HTR-8/SVneo (cell line): ENCODE data around the gene ASCC3.
"Not testable (repeated sequence)": the region's sequence is repeated elsewhere in the genome, so short reads cannot be mapped to it uniquely, and the experiment has no call there.

ENCODE experiments used
- DNase-seq: peaks from one replicate; pipeline ENCODE4 v3.0.0; 2011; ENCODE audit warnings: low spot score, mixed read lengths; ENCODE audit not compliant: insufficient read length
- FAIRE-seq: peaks from 2 replicates; lab custom pipeline; 2011; peaks lifted over from hg19 to GRCh38; lab: Jason Lieb, UNC

ASCC3 gene

GRCh38 chr6:100818066-100818465 is 63.1 kb downstream of the ASCC3 start:
- DNase-seq (no peak), FAIRE-seq (no peak)

GRCh38 chr6:100810015-100810414 is 71.1 kb downstream of the ASCC3 start:
- FAIRE-seq (no peak), DNase-seq (no peak)

DNA sequence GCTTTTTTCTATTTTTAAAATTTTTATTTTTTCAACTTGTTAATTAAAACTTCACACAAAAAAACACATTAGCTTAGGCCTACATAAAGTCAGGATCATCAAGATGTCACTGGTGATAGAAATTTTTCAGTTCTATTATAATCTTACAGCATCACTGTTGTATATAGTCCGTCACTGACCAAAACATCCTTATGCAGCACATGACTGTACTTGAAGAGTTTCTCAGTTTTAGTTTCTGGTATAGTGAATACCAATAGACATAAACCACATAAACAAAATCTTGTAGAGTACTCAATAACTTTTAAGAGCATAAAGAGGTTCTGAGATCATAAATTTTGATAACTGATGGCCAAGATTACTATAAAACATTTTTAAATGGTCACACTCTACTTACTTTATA is 71.8 kb downstream of the ASCC3 start:
- FAIRE-seq (no peak), DNase-seq (no peak)

DNA sequence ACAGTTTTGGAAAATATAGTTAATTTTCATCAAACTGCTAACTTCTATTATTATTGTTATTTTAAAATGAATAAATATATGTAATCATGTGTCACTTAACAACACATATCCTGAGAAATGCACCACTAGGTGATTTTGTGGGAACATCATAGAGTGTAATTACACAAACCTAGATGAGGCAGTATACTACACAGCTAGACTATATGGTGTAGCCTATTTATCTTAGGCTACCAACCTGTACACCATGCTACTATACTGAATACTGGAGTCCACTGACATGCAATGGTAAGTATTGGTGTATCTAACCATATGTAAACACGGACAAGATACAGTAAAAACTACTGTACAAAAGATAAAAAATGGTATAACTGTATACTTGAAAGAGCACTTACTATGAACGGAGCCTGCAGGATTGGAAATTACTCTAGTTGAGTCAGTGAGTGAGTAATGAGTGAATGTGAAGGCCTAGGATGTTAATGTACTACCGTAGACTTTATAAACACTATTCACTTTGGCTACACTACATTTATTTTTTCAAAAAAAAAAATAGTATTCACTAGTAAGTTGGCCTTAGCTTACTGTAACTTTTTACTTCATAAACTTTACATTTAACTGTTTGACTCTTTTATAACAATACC is 72.4 kb downstream of the ASCC3 start:
- FAIRE-seq (no peak), DNase-seq (no peak)

GRCh38 chr6:100806296-100806695 is 74.8 kb downstream of the ASCC3 start:
- FAIRE-seq: no peak
- no peak for DNase-seq

DNA sequence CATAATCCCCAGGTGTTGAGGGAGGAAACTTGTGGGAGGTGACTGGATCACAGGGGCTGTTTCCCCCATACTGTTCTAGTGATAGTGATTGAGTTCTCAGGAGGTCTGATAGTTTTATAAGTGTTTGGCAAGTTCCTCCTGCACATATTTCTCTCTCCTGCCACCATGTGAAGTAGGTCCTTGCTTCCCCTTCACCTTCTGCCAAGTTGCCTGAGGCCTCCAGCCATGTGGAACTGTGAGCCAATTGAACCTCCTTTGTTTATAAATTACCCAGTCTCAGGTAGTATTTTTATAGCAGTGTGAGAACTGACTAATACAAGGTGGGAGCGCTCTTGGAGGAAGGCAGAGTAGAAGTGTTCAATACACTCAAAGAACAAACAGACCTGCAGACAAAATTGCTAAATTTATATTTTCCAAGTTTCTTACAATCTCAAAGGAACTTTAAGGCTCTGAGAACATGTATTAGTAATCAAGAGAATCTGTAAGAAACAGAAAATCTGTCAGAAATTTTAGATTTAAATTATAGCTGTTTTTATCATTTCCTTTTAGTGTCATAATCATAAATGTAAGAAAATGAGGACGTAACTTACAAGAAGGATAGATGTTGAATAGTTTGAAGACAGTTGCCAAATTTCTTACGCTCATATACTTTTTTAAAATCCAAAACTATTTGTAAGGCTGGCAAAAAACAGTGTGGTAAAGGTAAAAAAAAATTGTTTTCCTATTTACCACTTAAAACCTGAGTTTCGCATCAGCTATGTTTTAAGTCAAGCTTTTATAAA is 77.7 kb downstream of the ASCC3 start:
- no peak for DNase-seq
- no peak for FAIRE-seq

DNA sequence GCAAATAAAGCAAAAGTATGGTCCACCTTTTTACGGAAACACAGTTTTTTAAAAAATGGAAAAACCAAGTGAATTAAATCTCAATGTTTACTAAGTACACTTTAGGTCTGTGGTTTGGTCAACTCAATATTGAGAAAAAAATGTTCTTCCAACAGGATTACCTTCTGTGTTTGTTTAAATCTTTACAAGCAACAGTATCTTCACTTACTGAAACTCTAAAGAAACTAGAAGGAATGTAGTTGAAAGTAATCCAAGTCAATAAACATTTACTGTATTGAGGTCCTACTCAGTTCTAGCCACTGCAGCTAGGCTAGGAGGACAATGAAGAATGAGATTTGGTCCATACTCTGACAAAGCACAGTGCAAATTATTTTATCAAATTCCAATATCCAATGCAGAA is 80.1 kb downstream of the ASCC3 start:
- no peak for FAIRE-seq
- DNase-seq: no peak

DNA sequence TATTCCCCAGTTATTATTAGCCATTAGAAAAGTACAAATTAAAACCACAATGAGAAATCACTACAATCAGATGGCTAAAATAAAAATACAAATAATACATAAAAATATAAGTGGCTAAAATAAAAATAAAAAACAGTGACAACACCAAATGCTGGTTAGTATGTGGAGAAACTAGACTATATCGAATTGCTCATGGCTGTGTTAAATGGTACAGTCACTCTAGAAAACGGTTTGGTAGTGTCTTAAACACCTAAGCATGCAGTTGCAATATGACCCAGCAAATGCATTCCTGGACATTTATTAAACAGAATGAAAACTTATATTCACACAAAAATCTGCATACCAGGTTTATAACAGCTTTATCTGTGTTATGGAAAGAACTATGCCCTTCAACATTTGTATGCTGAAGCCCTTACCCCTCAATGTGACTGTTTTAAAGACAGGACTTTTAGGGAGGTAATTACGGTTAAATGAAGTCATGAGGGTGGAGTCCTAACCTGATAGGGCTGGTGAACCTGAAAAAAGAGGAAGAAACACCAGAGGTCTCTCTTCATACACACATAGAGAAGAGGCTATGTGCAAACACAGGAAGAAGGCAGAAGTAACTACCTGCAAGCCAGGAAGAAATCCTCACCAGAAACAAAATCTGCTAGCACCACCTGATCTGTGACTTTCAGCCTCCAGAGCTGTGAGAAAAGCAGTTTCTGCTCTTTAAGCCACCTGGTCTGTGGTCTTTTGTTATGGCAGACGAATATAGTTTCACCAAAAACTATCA is 84.9 kb downstream of the ASCC3 start:
- no peak for FAIRE-seq

DNA sequence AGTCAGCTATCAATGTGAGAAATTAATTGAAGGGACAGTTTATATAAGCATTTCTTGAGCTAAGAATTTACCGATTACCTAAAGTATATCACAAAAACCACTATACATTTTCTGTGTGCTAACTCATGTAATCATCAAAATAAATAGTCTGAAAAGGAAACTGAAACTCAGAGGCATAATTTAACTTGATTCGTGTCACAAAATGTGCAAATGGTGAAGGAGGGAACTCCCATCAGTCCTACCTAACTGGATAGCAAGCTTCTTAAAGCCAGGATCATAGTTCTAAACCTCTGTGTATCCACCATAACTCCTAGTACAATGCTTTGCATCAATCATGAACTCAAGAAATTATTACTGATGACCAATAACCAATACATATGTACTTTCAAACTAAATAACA is 91.0 kb downstream of the ASCC3 start:
- no peak for DNase-seq
- FAIRE-seq: no peak

More for the DNA sequence above, 84.9 kb downstream of the ASCC3 start:
- DNase-seq: no peak

GRCh38 chr6:100785982-100786381 is 95.1 kb downstream of the ASCC3 start:
- DNase-seq (no peak), FAIRE-seq (no peak)

DNA sequence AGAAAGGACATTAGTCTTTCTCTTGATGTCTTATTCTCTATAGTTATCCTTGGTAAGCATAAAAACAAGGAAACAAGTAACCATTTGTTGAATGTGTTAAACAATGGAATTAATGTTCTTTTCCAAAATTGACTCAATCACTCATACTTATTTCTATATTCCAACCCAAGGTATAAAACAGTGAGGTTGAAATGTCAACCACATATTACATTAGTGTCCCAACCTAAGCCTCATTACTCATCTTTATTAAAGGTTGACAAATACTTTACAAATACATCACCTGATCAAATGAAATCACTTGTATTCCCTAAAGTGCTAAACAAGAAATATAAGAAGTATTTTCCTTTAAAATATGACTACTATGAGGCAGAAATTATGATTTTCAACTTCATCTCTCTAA is 100.5 kb downstream of the ASCC3 start:
- no peak for FAIRE-seq
- no peak for DNase-seq

GRCh38 chr6:100775667-100776066 is 105.5 kb downstream of the ASCC3 start:
- no peak for FAIRE-seq
- DNase-seq: no peak

GRCh38 chr6:100774681-100775080 is 106.4 kb downstream of the ASCC3 start:
- no peak for FAIRE-seq
- DNase-seq: no peak

DNA sequence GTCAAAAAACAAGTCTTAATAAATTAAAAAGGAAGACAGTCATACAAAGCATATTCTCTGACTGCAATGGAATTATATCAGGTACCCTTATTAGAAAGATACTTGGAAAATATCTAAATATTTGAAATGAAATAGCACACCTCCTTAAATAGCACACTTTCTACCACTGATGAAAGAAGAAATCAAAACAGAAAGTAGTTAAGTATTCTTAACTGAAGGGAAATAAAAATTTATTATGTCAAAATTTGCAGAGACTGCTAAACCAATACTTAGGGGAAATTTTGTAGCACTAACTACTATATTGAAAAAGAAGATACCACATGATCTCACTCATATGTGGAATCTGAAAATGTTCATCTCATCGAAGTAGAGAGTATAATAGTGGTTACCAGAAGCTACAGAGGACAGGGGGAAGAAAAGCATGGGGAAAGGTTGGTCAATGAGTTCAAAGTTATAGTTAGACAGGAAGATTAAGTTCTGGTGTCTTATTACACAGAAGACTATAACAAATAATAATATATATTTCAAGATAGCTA is 112.2 kb downstream of the ASCC3 start:
- no peak for FAIRE-seq
- DNase-seq: no peak

GRCh38 chr6:100763617-100764241 is 117.4 kb downstream of the ASCC3 start:
- FAIRE-seq: no peak
- no peak for DNase-seq

DNA sequence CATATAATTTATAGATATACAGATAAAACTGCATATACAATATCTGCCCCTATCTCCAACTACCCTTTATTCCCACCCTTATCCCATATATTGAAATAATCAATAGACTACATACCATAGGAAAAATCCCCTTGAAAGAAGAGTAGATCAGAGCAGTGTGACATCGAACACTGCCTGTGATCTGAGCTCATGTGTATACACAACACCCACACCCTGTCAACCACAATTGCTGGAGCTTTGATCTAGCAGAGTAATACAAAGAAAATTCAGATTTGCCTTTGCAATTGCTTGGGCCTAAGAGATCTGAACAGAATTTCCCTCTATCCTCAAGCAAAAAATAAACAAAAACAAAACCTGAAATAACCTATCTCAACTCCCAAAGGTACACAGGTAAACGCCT is 119.3 kb downstream of the ASCC3 start:
- DNase-seq (no peak), FAIRE-seq (no peak)

GRCh38 chr6:100758386-100758785 is 122.7 kb downstream of the ASCC3 start:
- FAIRE-seq, DNase-seq: not testable (repeated sequence)

DNA sequence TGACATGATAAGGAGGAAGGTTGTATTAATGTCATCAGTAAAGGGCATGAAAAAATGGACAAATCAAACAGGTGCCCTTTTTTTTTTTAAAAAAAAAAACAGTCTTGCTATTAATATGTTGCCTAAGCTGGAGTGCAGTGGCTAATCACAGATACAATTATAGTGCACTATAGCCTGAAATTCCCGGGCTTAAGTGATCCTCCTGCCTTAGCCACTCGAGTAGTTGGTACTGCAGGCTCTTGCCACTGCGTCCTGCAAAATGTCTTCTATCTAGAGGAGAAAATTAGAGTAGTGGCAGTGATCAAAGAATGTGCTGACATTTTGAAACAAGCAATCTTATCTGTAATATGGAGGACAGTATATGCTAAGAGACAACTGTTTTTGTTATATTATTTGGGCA is 127.7 kb downstream of the ASCC3 start:
- DNase-seq: no peak
- FAIRE-seq: no peak

GRCh38 chr6:100751590-100751989 is 129.5 kb downstream of the ASCC3 start:
- DNase-seq: no peak
- FAIRE-seq: no peak

DNA sequence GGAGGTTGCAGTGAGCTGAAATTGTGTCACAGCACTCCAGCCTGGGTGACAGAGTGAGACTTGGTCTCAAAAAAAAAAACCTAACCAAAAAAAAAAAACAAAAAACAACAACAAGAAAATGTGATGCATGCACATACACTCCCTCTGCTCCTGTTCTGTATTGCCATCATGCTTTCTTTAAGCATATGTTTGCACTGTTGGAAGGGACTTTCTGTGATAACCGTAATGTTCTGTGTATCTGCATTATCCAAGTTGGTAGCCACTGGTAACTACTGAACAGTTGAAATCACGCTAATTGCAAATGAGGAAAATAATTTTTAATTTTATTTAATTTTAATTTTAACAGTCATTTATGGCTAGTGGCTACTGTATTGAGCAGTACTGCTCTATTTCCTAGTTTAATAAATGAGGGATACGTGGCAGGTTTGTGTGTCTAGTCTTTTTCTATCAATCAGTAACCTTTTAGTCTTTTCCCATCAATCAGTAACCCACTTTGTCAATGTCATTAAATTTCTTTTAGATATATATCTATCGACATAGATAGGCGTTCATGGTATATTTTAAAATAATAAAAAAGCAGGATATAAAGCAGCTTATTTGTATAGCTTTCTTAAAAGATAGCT is 135.6 kb downstream of the ASCC3 start:
- DNase-seq: no peak
- FAIRE-seq: no peak
